Activated CD4-positive, alpha-beta T cell treated with anti-CD3 and anti-CD28 coated beads, Interleukin-2, amount 10 ng/mL, durations not matched to agents 7 days and 5 days (primary cell): ENCODE results near the gene CETN3. TPM values are rescaled to one million over a fixed set of nuclear protein-coding genes. Genes with fewer than 3 reads are reported as not detected.
A peak's percentile ranks its signal among the peaks of the same experiment; 100 is the strongest.

Source experiments
- CTCF ChIA-PET: fragments of 350-600 bp; sonication (Branson Sonifier 250); formaldehyde crosslinking; loops from one replicate; lab custom pipeline; 2021; ENCODE audit warnings: antibody characterized with exemption; lab: Charles Lee
- POLR2A ChIA-PET: fragments of 350-600 bp; sonication (Branson Sonifier 250); formaldehyde crosslinking; loops from one replicate; lab custom pipeline; 2021; ENCODE audit warnings: antibody characterized with exemption; lab: Charles Lee
- DNase-seq: peaks from one replicate; pipeline ENCODE4 v3.0.0-alpha.2; 2020
- H3K27ac Mint-ChIP-seq: one replicate; pipeline ENCODE4 v1.8.0; 2021; ENCODE audit warnings: mild to moderate bottlenecking, moderate library complexity, mixed read lengths
- H3K27me3 Mint-ChIP-seq: one replicate; pipeline ENCODE4 v1.8.0; 2021; ENCODE audit warnings: mixed read lengths
- H3K36me3 Mint-ChIP-seq: one replicate; pipeline ENCODE4 v1.8.0; 2021; ENCODE audit warnings: low read depth, mixed read lengths
- H3K4me1 Mint-ChIP-seq: one replicate; pipeline ENCODE4 v1.8.0; 2021; ENCODE audit warnings: mixed read lengths
- H3K4me3 Mint-ChIP-seq: one replicate; pipeline ENCODE4 v1.8.0; 2021; ENCODE audit warnings: mild to moderate bottlenecking, moderate library complexity, mixed read lengths
- H3K9me3 Mint-ChIP-seq: one replicate; pipeline ENCODE4 v1.8.0; 2021; ENCODE audit warnings: mixed read lengths
- total RNA-seq, 2 experiments: library from RNA; stranded (reverse); gene quantifications; one replicate each; pipeline ENCODE4 v1.2.3, GENCODE V29; 2021

The CETN3 gene
- total RNA-seq, result 10 to 100 TPM; 25.0 to 28.2 TPM

- Mint-ChIP-seq H3K4me3 (no peak within 1 kb of the TSS), H3K27me3 (no peaks in the 10 kb centered on the region), H3K9me3 (no peaks in the 10 kb centered on the region), H3K36me3 (peaks cover 16% of the 10 kb centered on the region), H3K27ac (no peak within 1 kb of the TSS), H3K4me1 (peaks cover 18% of the 10 kb centered on the region)
- ChIA-PET POLR2A (interaction anchor here (0.5 to 1.2 kb wide), 3 partner anchors 65 to 173 kb away, joined by 3 to 6 read pairs (median 3); partner anchors contain the start of genes MBLAC2 and POLR3G), CTCF (interaction anchor here (1.0 to 1.3 kb wide), 5 partner anchors 9 to 121 kb away, joined by 3 to 5 read pairs (median 3); partner anchors contain the start of genes LYSMD3, MBLAC2 and POLR3G)
- peak; percentile 93 for DNase-seq
These were observed at the start of gene CETN3 for GRCh38 chr5:90409318-90410177. TSS of gene CETN3 (minus strand) at chr5:90409756. CDS start at chr5:90409661, 95 bp downstream.

GRCh38 chr5:90446961-90447360 lies 37.4 kb upstream of the CETN3 start:
- Mint-ChIP-seq H3K4me1 (no peaks in the 10 kb centered on the region), H3K27me3 (peaks cover 6% of the 10 kb centered on the region), H3K4me3 (no peak overlapping the region), H3K27ac (no peak overlapping the region), H3K9me3 (peaks cover 3% of the 10 kb centered on the region), H3K36me3 (no peaks in the 10 kb centered on the region)
- DNase-seq, result no peak
- CTCF ChIA-PET, result no interaction called here
- POLR2A ChIA-PET, result no interaction called here

- peaks cover 10% of the 10 kb centered on the region for H3K4me1 Mint-ChIP-seq
- ChIA-PET CTCF (no interaction called here), POLR2A (no interaction called here)
- H3K9me3 Mint-ChIP-seq, result no peaks in the 10 kb centered on the region
- no peak for DNase-seq
- peak overlapping the region; percentile 76 for H3K4me3 Mint-ChIP-seq
- peaks cover 21% of the 10 kb centered on the region for H3K27me3 Mint-ChIP-seq
- H3K27ac Mint-ChIP-seq, result no peak overlapping the region
- no peaks in the 10 kb centered on the region for H3K36me3 Mint-ChIP-seq
These were observed 31.1 kb upstream of the CETN3 start for GRCh38 chr5:90440644-90441043.

GRCh38 chr5:90438100-90438499 lies 28.5 kb upstream of the CETN3 start:
- H3K27ac Mint-ChIP-seq, result no peak overlapping the region
- no peaks in the 10 kb centered on the region for H3K9me3 Mint-ChIP-seq
- ChIA-PET POLR2A (interaction anchor here (0.6 kb wide), 1 partner anchor 11 kb away, joined by 4 read pairs; no protein-coding TSS in a partner anchor), CTCF (interaction anchor here (1.1 kb wide), 1 partner anchor 88 kb away, joined by 3 read pairs; no protein-coding TSS in a partner anchor)
- DNase-seq, result no peak
- no peak overlapping the region for H3K4me3 Mint-ChIP-seq
- H3K4me1 Mint-ChIP-seq, result peaks cover 10% of the 10 kb centered on the region
- H3K36me3 Mint-ChIP-seq, result no peaks in the 10 kb centered on the region
- H3K27me3 Mint-ChIP-seq, result peaks cover 18% of the 10 kb centered on the region

- Mint-ChIP-seq H3K27me3 (peaks cover 18% of the 10 kb centered on the region), H3K4me1 (peaks cover 10% of the 10 kb centered on the region), H3K36me3 (no peaks in the 10 kb centered on the region), H3K9me3 (no peaks in the 10 kb centered on the region), H3K4me3 (no peak overlapping the region), H3K27ac (no peak overlapping the region)
- no peak for DNase-seq
- ChIA-PET POLR2A (interaction anchor here (0.6 kb wide), 1 partner anchor 11 kb away, joined by 4 read pairs; no protein-coding TSS in a partner anchor), CTCF (no interaction called here)
These were observed 28.1 kb upstream of the CETN3 start for GRCh38 chr5:90437663-90438062.

DNA sequence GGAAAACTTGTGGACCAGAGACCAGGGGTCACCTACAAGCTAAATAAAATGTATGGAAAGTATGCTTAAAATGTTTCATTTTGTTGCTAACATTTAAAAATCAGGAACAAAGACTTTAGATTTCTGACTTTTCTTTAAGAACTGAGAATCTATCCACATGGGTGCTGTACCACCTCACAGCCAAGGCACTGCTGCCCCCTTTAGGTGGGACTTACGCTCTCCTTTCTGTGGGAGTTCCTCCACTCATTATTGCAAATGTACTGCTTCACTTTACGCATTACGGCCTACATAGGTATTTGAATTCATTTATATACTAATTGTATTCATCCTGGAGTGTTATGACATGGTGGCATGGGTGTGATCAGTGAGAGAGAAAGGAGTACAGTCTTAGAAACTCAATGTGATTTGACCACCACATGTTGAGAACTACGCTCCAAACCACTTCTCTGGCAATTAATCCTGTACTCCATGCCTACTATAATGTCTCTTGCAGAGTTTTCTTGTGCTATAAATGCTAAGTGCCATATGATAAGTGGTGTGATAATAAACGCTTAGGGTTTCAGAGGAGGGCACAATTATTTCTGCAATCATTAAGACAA lies 24.7 kb upstream of the CETN3 start:
- H3K9me3 Mint-ChIP-seq, result no peaks in the 10 kb centered on the region
- peak; percentile 57 for DNase-seq

DNA sequence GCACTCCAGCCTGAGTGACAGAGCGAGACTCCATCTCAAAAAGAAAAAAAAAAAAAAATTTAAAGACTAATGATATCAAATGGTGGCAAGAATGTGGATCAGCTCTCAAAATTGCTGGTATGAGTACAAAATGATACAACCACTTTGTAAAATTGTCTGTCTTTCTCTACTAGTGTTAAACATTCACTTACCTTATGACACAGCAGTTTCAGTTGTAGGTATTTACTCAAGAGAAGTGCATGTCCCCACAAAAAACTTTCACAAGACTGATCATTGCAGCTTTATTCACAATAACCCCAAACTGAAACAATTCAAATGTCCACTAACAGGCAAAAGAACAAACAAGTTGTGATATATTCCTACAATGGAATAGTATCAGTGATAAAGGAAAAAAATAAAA lies 14.7 kb upstream of the CETN3 start:
- Mint-ChIP-seq H3K36me3 (no peaks in the 10 kb centered on the region), H3K27me3 (peaks cover 31% of the 10 kb centered on the region), H3K4me1 (no peaks in the 10 kb centered on the region), H3K4me3 (no peak overlapping the region), H3K27ac (no peak overlapping the region), H3K9me3 (no peaks in the 10 kb centered on the region)
- POLR2A ChIA-PET, result no interaction called here
- CTCF ChIA-PET, result no interaction called here
- no peak for DNase-seq

More for the DNA sequence above, 24.7 kb upstream of the CETN3 start:
- Mint-ChIP-seq H3K36me3 (no peaks in the 10 kb centered on the region), H3K27me3 (peaks cover 31% of the 10 kb centered on the region), H3K27ac (no peak overlapping the region), H3K4me3 (no peak overlapping the region), H3K4me1 (no peaks in the 10 kb centered on the region)
- ChIA-PET CTCF (no interaction called here), POLR2A (no interaction called here)

DNA sequence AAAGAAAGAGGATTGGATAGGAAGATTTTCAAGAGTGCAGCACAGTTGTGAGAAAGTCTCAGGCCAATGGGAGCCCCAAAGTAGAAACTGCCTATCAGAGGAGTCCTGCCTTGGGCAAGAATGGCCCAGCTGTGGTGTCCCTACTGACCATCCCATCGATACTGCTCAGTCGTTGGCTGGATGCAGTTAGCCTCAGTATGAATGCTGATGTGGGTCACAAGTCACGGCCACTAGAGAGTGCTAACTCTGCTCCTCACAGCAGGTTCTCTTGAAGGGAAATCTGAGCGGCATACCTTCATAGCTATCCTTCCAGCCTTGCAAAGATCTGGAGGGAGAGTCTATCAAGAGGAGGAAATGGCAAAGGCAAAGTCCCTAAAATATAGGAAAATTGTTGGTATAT lies 11.6 kb upstream of the CETN3 start:
- no peak for DNase-seq
- H3K27ac Mint-ChIP-seq, result no peak overlapping the region
- H3K27me3 Mint-ChIP-seq, result peaks cover 28% of the 10 kb centered on the region
- H3K4me3 Mint-ChIP-seq, result no peak overlapping the region
- ChIA-PET POLR2A (no interaction called here), CTCF (no interaction called here)
- H3K4me1 Mint-ChIP-seq, result no peaks in the 10 kb centered on the region
- no peaks in the 10 kb centered on the region for H3K36me3 Mint-ChIP-seq
- H3K9me3 Mint-ChIP-seq, result no peaks in the 10 kb centered on the region

DNA sequence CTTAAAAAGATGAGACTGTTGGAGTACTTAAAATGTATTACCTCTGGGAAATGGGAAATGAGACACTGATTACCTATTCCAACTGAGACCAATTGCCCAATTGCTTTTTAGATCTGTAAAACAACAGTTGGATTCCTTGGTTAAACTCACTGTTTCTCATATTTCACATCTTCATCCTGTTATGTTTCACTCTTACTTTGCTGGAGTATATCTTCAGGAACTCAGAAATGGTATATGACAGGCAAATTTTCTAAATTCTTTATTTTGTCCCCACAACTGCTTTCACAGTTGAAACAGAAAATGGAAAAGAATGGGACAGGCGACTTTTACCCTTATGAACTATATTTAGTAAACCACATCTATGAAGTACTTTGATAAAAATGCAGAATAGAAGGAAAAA lies 8.7 kb upstream of the CETN3 start:
- Mint-ChIP-seq H3K4me3 (no peak overlapping the region), H3K27ac (no peak overlapping the region), H3K9me3 (no peaks in the 10 kb centered on the region), H3K4me1 (no peaks in the 10 kb centered on the region), H3K36me3 (no peaks in the 10 kb centered on the region), H3K27me3 (peaks cover 19% of the 10 kb centered on the region)
- ChIA-PET CTCF (no interaction called here), POLR2A (no interaction called here)
- no peak for DNase-seq

- H3K4me3 Mint-ChIP-seq, result no peak overlapping the region
- POLR2A ChIA-PET, result interaction anchor here (0.5 to 1.2 kb wide), 3 partner anchors 64 to 172 kb away, joined by 3 to 6 read pairs (median 3); partner anchors contain the start of genes MBLAC2 and POLR3G
These were observed 714 bp upstream of the CETN3 start for GRCh38 chr5:90410178-90410762.

DNA sequence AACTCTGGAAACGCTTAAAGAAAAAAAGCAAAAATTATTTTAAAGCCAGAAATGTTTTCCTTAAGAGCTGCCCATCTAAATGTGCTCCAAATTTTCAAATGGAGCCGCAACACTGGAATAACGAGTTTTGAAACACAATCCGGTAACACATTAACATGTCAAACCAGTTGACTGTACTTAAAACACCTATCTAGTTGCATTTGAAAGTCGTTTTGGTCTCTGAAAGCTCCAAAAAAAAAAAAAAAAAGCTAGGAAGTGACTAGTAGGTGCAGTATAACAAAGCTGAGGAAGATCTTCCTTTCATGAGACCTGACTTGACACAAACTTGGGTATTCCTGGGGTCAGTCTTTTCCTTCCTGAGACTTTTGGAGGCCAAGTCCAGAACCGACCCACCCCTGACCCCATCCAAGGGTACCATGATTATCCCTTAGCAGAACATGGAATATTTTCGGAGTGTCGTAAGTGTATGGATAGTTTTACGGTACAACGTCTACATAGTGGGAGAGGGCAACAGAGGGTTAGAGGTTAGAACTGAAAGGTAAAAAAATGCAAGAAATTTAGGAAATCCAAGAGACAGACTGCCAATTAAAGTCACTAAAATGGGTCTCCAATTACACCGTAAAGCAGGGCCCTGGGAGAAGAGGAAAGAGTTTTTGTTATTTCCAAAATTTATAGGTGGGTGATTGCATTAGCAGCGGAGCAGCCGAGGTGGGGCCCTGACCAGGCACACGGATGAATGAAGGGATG lies 812 bp downstream of the CETN3 start:
- no peak for DNase-seq
- ChIA-PET CTCF (interaction anchor here (1.0 kb wide), 1 partner anchor 51 kb away, joined by 3 read pairs; no protein-coding TSS in a partner anchor), POLR2A (no interaction called here)
- Mint-ChIP-seq H3K4me3 (no peak overlapping the region), H3K27me3 (no peaks in the 10 kb centered on the region), H3K4me1 (peaks cover 18% of the 10 kb centered on the region), H3K36me3 (peaks cover 17% of the 10 kb centered on the region), H3K9me3 (no peaks in the 10 kb centered on the region), H3K27ac (no peak overlapping the region)

More at GRCh38 chr5:90410178-90410762, 714 bp upstream of the CETN3 start:
- H3K4me1 Mint-ChIP-seq, result peaks cover 18% of the 10 kb centered on the region
- no peaks in the 10 kb centered on the region for H3K9me3 Mint-ChIP-seq
- H3K27me3 Mint-ChIP-seq, result no peaks in the 10 kb centered on the region
- CTCF ChIA-PET, result interaction anchor here (1.0 to 1.3 kb wide), 5 partner anchors 9 to 120 kb away, joined by 3 to 5 read pairs (median 3); partner anchors contain the start of genes LYSMD3, MBLAC2 and POLR3G
- H3K36me3 Mint-ChIP-seq, result peaks cover 12% of the 10 kb centered on the region
- no peak overlapping the region for H3K27ac Mint-ChIP-seq
- no peak for DNase-seq

DNA sequence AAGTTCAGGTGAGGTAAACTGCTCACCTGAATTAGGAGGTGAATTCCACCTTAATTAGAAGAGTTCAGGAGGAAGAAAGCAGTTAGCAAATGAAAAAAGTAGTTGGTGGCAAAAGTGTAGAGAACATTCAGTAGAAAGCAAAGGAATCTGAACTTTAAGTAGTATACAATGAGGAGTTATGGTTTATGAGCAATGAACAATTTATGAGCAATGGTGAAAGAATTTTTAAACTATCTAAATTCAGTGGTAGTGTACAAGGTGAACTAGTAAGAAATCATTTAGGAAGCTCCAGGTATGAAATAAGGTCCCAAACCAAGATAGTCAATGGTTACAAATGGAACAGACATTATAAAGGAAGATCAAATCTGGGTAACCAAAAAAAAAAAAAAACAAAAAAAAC lies 3.1 kb downstream of the CETN3 start:
- Mint-ChIP-seq H3K4me1 (peaks cover 18% of the 10 kb centered on the region), H3K4me3 (no peak overlapping the region), H3K36me3 (peaks cover 20% of the 10 kb centered on the region), H3K9me3 (no peaks in the 10 kb centered on the region), H3K27me3 (no peaks in the 10 kb centered on the region), H3K27ac (no peak overlapping the region)
- ChIA-PET CTCF (interaction anchor here (0.7 kb wide), 1 partner anchor 16 kb away, joined by 3 read pairs; no protein-coding TSS in a partner anchor), POLR2A (no interaction called here)
- no peak for DNase-seq
